Measurements from ENCODE around the gene DNAJC30.

Gene DNAJC30

GRCh38 chr7:73678862-73679261, 4.4 kb downstream of the DNAJC30 start:
- no peak overlapping the region for H3K27ac ChIP-seq
- TF ChIP-seq ZFX (IDR thresholded peaks at IDR 0.05; ENCODE audit: borderline replicate concordance), result no peak

DNA sequence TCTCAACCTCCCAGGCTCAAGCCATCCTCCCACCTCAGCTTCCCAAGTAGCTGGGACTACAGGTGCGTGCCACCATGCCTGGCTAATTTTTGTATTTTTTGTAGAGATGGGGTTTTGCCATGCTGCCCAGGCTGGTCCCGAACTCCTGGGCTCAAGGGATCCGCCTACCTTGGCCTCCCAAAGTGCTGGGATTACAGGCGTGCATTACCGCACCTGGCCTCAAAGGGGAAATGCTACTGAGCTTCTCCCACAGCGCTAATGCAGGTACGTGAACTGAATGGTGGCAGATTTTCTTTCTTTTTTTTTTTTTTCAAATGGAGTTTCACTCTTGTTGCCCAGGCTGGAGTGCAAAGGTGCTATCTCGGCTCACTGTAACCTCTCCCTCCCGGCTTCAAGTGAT, 7.2 kb downstream of the DNAJC30 start:
- peak overlapping the region; percentile 21; the same call in 1 of the 2 replicates for H3K27ac ChIP-seq
- TF ChIP-seq CTCF (IDR thresholded peaks at IDR 0.05), result peak; percentile 11; the same call in 1 of the 2 replicates

- H3K27ac ChIP-seq, result no peak overlapping the region
- TF ChIP-seq CTCF (IDR thresholded peaks at IDR 0.05), result no peak
These were observed 8.7 kb downstream of the DNAJC30 start for GRCh38 chr7:73674468-73675124.

GRCh38 chr7:73671857-73672445, 11.3 kb downstream of the DNAJC30 start:
- TF ChIP-seq ZFX (IDR thresholded peaks at IDR 0.05; ENCODE audit: borderline replicate concordance) (no peak), CTCF (IDR thresholded peaks at IDR 0.05) (no peak)
- no peak overlapping the region for H3K27ac ChIP-seq

GRCh38 chr7:73671322-73671661, 12.0 kb downstream of the DNAJC30 start:
- TF ChIP-seq ZFX (IDR thresholded peaks at IDR 0.05; ENCODE audit: borderline replicate concordance), result no peak
- TF ChIP-seq CTCF (IDR thresholded peaks at IDR 0.05), result no peak
- no peak overlapping the region for H3K27ac ChIP-seq

GRCh38 chr7:73669858-73670385, 13.3 kb downstream of the DNAJC30 start:
- no peak overlapping the region for H3K27ac ChIP-seq
- TF ChIP-seq ZFX (IDR thresholded peaks at IDR 0.05; ENCODE audit: borderline replicate concordance), result no peak
- no peak for TF ChIP-seq CTCF (IDR thresholded peaks at IDR 0.05)

DNA sequence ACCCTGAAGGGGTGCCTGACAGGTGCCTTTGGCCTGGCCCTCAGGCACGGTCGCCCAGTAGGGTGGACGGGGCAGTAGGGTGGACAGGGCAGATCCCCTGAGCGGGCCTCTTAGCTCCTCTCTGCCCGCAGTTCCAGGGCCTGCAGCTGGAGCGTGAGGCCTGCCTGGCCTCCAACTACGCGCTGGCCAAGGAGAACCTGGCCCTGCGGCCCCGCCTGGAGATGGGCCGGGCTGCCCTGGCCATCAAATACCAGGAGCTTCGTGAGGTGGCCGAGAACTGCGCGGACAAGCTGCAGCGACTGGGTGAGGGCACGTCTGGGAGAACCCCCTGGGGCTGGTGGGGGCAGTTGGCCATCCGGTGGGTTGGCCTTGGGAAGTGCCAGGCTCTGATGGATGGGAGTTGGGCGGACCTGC, 14.0 kb downstream of the DNAJC30 start:
- no peak for TF ChIP-seq ZFX (IDR thresholded peaks at IDR 0.05; ENCODE audit: borderline replicate concordance)
- no peak for TF ChIP-seq CTCF (IDR thresholded peaks at IDR 0.05)
- H3K27ac ChIP-seq, result no peak overlapping the region

GRCh38 chr7:73668886-73669230, 14.4 kb downstream of the DNAJC30 start:
- peak overlapping the region; percentile 46 for H3K27ac ChIP-seq
- TF ChIP-seq CTCF (IDR thresholded peaks at IDR 0.05) (no peak), ZFX (IDR thresholded peaks at IDR 0.05; ENCODE audit: borderline replicate concordance) (no peak)
